Measurements from ENCODE around the gene TGFA. TPM values are rescaled to one million over a fixed set of nuclear protein-coding genes. Genes with fewer than 3 reads are reported as not detected.

The TGFA gene
- total RNA-seq, 2 experiments from 2014 or later = 0.47 to 0.88 TPM

GRCh38 chr2:70537840-70538239 is 15.8 kb downstream of the TGFA start:
- Mint-ChIP-seq H3K36me3 (ENCODE audit: low read depth) (no peaks in the 10 kb centered on the region), H3K9me3 (no peaks in the 10 kb centered on the region), H3K27ac (no peak overlapping the region), H3K27me3 (no peaks in the 10 kb centered on the region), H3K4me1 (ENCODE audit: low read depth) (peaks cover 10% of the 10 kb centered on the region), H3K4me3 (no peak overlapping the region)
- Histone ChIP-seq H3K9me3 (ENCODE audit: control insufficient read depth in 1 of 2, insufficient read depth in 1 of 2, low read length in 2 of 2) (no peaks in the 10 kb centered on the region), H3K4me3 (ENCODE audit: low read length) (no peak overlapping the region), H3K36me3 (ENCODE audit: insufficient read depth, low read length) (no peaks in the 10 kb centered on the region), H3K27ac (ENCODE audit: low read depth in 1 of 2, low read length in 2 of 2) (no peak overlapping the region), H3K4me1 (ENCODE audit: insufficient read depth, low read length) (no peaks in the 10 kb centered on the region), H3K27me3 (ENCODE audit: control insufficient read depth in 1 of 2, insufficient read depth in 2 of 2, low read length in 2 of 2) (no peaks in the 10 kb centered on the region)
- DNase-seq (no peak), ATAC-seq (ENCODE audit: poor library complexity) (no peak)
- ChIA-PET CTCF (no interaction called here), POLR2A (no interaction called here)
- intact Hi-C loops (cut with DNase I, micrococcal nuclease) = no loop called here
- TF ChIP-seq CTCF (IDR thresholded peaks at IDR 0.05) = no peak

GRCh38 chr2:70536517-70537055 is 17.0 kb downstream of the TGFA start:
- Histone ChIP-seq H3K4me1 (ENCODE audit: insufficient read depth, low read length) (no peaks in the 10 kb centered on the region), H3K4me3 (ENCODE audit: low read length) (no peak overlapping the region), H3K36me3 (ENCODE audit: insufficient read depth, low read length) (no peaks in the 10 kb centered on the region), H3K27ac (ENCODE audit: low read depth in 1 of 2, low read length in 2 of 2) (no peak overlapping the region), H3K27me3 (ENCODE audit: control insufficient read depth in 1 of 2, insufficient read depth in 2 of 2, low read length in 2 of 2) (no peaks in the 10 kb centered on the region), H3K9me3 (ENCODE audit: control insufficient read depth in 1 of 2, insufficient read depth in 1 of 2, low read length in 2 of 2) (no peaks in the 10 kb centered on the region)
- ChIA-PET CTCF (no interaction called here), POLR2A (interaction anchor here (0.7 kb wide), 1 partner anchor 28 kb away, joined by 4 read pairs; no protein-coding TSS in a partner anchor)
- H3K4me3 Mint-ChIP-seq = no peak overlapping the region
- TF ChIP-seq CTCF (IDR thresholded peaks at IDR 0.05) = no peak
- no peak overlapping the region for H3K27ac Mint-ChIP-seq
- H3K4me1 Mint-ChIP-seq (ENCODE audit: low read depth) = peaks cover 10% of the 10 kb centered on the region
- H3K27me3 Mint-ChIP-seq = no peaks in the 10 kb centered on the region
- ATAC-seq (ENCODE audit: poor library complexity) (no peak), DNase-seq (no peak)
- no peaks in the 10 kb centered on the region for H3K36me3 Mint-ChIP-seq (ENCODE audit: low read depth)
- intact Hi-C loops (cut with DNase I, micrococcal nuclease) = no loop called here
- no peaks in the 10 kb centered on the region for H3K9me3 Mint-ChIP-seq

- Histone ChIP-seq H3K4me1 (ENCODE audit: insufficient read depth, low read length) (no peaks in the 10 kb centered on the region), H3K36me3 (ENCODE audit: insufficient read depth, low read length) (no peaks in the 10 kb centered on the region), H3K9me3 (ENCODE audit: control insufficient read depth in 1 of 2, insufficient read depth in 1 of 2, low read length in 2 of 2) (no peaks in the 10 kb centered on the region), H3K27me3 (ENCODE audit: control insufficient read depth in 1 of 2, insufficient read depth in 2 of 2, low read length in 2 of 2) (no peaks in the 10 kb centered on the region), H3K27ac (ENCODE audit: low read depth in 1 of 2, low read length in 2 of 2) (no peak overlapping the region), H3K4me3 (ENCODE audit: low read length) (no peak overlapping the region)
- Mint-ChIP-seq H3K36me3 (ENCODE audit: low read depth) (no peaks in the 10 kb centered on the region), H3K27me3 (no peaks in the 10 kb centered on the region), H3K4me1 (ENCODE audit: low read depth) (peaks cover 10% of the 10 kb centered on the region), H3K9me3 (no peaks in the 10 kb centered on the region), H3K4me3 (no peak overlapping the region), H3K27ac (no peak overlapping the region)
- ATAC-seq (ENCODE audit: poor library complexity) (no peak), DNase-seq (no peak)
- ChIA-PET CTCF (no interaction called here), POLR2A (no interaction called here)
- intact Hi-C loops (cut with DNase I, micrococcal nuclease) = no loop called here
- TF ChIP-seq CTCF (IDR thresholded peaks at IDR 0.05) = no peak
Observed at GRCh38 chr2:70535573-70535972, 18.1 kb downstream of the TGFA start.
